NCI-H82 treated with DMSO at 0.1 percent for 48 hours (cell line): ENCODE measurements around the gene MIEF1.

ENCODE experiments used
- DNase-seq: peaks from one replicate; lab custom pipeline; 2025; ENCODE audit not compliant: unreplicated experiment; lab: John Stamatoyannopoulos, UW

Gene MIEF1

GRCh38 chr22:39470451-39471291 is 31.4 kb upstream of the MIEF1 start:
- no peak for DNase-seq

DNA sequence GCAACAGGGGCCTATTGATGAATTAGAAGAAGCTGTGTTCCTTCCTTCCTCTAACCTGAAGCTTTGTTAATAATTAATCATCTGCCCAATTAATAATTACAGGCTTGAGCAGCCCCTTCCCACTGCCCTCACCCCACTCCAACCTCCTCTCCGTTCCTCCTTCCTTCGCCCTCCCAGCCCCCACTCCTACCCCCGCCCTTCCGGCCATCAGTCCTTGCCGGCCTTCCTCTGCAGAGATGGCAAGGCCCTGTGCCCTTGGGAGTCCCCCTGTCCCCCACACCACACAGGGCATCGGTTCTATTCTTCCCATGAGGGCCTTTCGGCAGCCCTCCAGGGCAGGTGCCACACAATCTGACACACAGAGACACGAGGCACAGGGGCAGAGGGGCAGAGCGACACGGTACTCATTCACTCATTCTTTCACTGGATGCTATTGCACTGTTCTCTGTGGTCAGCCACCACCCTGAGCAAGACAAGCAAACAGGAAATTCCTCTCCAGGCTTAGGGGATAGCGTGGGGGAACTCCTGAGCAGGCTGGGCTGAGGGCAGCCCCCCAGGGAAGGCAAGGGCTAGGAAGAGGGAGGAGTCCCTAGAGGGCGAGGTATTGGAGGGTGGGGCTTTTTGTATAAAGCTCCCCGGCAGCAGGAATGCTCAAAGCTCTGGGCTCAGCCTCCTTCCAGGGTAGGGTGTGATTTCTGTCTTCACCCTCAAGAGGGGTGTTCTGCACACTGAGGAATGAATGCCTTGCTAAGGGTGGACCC is 30.5 kb upstream of the MIEF1 start:
- DNase-seq, result no peak

GRCh38 chr22:39472570-39473556 is 29.2 kb upstream of the MIEF1 start:
- no peak for DNase-seq

DNA sequence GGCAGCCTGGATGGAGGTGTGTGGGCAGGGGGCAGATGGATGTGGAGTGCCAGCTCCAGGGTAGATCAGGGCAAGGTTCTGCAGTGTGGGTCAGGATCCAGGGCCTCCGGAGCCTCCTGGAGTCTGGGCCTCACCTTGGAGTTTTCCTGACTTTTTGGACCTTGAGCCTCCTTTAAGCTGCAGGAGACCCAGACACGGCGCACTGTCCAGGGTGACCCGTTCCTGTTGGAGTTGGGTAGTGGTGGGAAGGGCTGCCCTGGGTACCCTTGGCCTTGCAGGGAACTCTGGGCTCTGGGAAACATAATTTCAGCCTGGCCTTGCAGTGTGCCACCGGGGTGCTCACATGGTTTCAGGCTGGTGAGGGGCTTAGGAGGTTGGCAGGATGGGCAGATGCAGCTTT is 28.2 kb upstream of the MIEF1 start:
- no peak for DNase-seq

DNA sequence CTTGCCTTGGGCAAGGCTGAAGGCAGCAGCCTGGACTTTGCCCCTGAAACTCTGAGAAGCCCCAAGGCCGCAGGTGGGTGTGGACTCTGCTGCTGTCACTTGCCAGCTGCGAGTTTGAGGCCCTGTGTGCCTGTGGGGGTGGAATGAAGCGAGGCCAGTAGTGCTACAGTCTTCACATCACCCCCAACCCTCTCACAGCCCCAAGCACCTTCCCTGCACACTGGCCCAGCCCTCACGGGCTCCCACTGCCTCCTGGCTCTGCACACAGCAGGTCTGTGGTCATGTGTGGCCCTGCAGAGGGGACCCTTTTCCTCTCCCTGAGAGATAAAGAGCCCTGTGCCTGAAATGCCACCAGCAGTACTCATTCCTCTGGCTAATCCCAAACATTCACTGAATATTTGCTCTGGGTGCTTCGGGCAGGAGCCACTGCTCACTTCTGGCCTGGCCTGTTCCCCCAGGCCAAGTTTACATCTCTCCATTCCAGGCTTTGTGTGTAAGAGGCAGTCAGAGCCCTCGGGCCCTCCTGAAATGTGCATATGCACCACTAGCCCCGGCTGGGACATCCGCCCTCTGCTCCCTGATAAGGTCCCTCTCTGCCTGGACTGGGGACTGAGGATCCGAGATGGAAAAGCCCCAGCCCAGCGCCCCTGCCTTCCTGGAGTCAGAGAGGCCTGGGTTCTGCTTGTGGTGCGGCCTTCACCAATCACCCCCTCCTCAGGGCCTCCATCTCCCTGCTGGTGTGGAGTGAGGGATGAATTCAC is 27.6 kb upstream of the MIEF1 start:
- DNase-seq, result no peak

GRCh38 chr22:39475337-39475736 is 26.8 kb upstream of the MIEF1 start:
- DNase-seq, result no peak

DNA sequence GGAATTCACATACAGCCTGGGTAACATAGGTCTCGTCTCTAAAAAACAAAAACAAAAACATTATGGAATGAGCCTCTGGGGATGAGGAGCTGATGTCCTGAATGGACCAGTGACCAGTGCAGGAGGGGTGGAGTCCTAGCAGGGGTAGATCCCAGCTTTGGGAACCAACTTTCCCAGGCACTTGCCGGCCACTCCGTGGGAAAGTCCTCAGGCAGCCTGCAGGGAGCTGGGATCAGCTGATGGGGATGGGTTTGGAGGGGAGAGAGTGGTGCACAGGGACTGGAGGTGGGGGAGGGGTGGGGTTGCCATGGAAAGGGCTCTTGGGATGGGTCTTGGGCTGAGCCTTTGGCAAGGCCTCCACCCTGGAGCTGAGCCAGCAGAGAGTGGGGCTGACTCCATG is 26.2 kb upstream of the MIEF1 start:
- no peak for DNase-seq

GRCh38 chr22:39476664-39477063 is 25.4 kb upstream of the MIEF1 start:
- no peak for DNase-seq

- no peak for DNase-seq
These were observed 24.5 kb upstream of the MIEF1 start for GRCh38 chr22:39477542-39477941.

DNA sequence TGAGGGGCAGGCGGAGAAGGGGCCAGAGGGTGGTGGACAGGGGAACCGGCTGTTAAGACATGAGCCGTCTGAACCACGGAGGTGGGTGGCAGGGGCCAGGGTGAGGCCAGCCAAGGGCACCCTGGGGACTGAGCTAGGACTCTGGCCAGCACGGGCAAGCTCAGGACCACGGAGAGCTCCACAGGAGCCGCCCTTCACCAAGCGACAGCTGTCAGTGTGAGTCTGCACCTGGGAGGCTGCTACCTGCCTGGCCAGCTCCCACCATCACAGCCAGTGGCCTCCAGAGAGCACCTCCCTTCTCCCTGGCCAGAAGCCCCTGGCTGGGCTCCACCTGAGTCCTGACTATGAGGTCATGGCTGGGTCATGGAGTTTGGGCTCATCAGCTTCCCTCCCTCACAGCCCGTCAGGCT is 23.6 kb upstream of the MIEF1 start:
- no peak for DNase-seq

DNA sequence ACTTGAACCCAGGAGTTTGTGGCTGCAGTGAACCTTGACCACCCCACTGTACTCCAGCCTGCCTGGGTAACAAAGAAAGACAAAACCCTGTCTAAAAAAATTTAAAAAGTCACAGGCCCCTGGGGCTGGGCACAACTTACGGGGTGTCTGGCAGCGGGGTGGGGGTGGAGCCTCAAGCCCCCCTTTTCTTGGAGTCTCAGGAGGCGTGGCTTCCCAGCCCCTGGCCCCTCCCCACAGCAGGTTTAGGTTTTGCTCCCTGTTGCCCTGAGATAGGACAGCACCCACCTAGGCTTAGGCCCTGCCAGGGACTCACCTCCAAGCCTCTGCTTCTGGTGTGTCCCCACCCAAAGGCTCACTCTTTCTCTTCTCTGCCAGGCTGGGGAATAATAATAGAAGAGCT is 22.8 kb upstream of the MIEF1 start:
- DNase-seq, result no peak

DNA sequence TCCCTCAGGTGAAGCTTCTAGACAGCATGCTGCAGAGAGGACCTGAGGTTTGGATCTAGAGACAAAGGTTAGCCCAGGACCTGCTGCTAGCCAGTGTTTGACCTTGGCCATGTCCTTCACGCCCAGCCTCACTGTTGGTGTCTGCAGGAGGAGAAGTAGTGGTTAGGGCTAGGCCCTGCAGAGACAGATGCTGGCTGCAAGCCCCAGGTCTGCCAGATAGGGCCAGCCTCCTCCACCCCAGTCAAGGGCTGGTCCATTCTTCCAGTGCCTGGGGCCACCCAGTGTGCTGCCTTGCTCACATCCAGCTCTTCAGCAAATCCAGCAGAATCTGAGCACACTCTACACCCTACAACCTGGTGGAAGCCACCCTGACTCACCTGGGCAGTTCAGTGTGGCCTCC is 21.5 kb upstream of the MIEF1 start:
- DNase-seq, result no peak

- no peak for DNase-seq
These were observed 21.0 kb upstream of the MIEF1 start for GRCh38 chr22:39481054-39481453.

GRCh38 chr22:39481595-39481994 is 20.5 kb upstream of the MIEF1 start:
- DNase-seq, result no peak

GRCh38 chr22:39482768-39483167 is 19.3 kb upstream of the MIEF1 start:
- no peak for DNase-seq

DNA sequence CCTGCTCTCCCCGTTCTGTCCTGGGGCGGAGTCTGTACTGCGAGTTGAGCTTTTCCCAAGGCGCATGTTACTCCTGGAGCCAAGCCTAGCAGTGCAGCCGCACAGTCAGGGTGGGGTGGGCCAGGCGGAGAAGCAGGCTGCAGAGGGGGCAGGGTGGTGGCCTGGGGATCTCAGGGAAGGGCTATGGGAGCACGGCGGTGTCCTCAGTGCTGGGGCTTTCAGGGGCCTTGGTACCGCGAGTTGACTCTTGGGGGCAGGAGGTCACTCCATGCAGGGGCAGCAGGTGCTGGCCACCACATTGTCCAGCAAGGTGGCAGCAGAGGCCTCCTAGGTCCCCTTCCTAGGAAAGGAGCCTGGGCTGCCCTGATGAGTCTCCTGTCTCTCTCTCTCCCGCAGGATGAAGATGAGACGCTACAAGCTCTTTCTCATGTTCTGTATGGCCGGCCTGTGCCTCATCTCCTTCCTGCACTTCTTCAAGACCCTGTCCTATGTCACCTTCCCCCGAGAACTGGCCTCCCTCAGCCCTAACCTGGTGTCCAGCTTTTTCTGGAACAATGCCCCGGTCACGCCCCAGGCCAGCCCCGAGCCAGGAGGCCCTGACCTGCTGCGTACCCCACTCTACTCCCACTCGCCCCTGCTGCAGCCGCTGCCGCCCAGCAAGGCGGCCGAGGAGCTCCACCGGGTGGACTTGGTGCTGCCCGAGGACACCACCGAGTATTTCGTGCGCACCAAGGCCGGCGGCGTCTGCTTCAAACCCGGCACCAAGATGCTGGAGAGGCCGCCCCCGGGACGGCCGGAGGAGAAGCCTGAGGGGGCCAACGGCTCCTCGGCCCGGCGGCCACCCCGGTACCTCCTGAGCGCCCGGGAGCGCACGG is 14.9 kb upstream of the MIEF1 start:
- DNase-seq, result no peak

DNA sequence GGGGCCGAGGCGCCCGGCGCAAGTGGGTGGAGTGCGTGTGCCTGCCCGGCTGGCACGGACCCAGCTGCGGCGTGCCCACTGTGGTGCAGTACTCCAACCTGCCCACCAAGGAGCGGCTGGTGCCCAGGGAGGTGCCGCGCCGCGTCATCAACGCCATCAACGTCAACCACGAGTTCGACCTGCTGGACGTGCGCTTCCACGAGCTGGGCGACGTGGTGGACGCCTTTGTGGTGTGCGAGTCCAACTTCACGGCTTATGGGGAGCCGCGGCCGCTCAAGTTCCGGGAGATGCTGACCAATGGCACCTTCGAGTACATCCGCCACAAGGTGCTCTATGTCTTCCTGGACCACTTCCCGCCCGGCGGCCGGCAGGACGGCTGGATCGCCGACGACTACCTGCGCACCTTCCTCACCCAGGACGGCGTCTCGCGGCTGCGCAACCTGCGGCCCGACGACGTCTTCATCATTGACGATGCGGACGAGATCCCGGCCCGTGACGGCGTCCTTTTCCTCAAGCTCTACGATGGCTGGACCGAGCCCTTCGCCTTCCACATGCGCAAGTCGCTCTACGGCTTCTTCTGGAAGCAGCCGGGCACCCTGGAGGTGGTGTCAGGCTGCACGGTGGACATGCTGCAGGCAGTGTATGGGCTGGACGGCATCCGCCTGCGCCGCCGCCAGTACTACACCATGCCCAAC is 14.1 kb upstream of the MIEF1 start:
- no peak for DNase-seq

DNA sequence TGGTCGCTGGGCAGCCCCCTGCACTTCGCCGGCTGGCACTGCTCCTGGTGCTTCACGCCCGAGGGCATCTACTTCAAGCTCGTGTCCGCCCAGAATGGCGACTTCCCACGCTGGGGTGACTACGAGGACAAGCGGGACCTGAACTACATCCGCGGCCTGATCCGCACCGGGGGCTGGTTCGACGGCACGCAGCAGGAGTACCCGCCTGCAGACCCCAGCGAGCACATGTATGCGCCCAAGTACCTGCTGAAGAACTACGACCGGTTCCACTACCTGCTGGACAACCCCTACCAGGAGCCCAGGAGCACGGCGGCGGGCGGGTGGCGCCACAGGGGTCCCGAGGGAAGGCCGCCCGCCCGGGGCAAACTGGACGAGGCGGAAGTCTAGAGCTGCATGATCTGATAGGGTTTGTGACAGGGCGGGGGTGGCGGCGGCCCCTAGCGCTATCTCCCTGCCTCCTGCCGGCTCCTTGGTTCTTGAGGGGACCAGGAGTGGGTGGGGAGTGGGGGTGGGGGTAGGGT is 13.5 kb upstream of the MIEF1 start:
- no peak for DNase-seq
